HG02973 (cell line): ENCODE data around the gene FOXS1.
"Not testable (repeated sequence)": the region's sequence is repeated elsewhere in the genome, so short reads cannot be mapped to it uniquely, and the experiment has no call there.

Experiments
- ATAC-seq: cut with Tn5 transposase; IDR thresholded peaks from one replicate; pipeline ENCODE4 v1.9.1; 2021; ENCODE audit warnings: moderate library complexity; ENCODE audit not compliant: unreplicated experiment

FOXS1 gene

DNA sequence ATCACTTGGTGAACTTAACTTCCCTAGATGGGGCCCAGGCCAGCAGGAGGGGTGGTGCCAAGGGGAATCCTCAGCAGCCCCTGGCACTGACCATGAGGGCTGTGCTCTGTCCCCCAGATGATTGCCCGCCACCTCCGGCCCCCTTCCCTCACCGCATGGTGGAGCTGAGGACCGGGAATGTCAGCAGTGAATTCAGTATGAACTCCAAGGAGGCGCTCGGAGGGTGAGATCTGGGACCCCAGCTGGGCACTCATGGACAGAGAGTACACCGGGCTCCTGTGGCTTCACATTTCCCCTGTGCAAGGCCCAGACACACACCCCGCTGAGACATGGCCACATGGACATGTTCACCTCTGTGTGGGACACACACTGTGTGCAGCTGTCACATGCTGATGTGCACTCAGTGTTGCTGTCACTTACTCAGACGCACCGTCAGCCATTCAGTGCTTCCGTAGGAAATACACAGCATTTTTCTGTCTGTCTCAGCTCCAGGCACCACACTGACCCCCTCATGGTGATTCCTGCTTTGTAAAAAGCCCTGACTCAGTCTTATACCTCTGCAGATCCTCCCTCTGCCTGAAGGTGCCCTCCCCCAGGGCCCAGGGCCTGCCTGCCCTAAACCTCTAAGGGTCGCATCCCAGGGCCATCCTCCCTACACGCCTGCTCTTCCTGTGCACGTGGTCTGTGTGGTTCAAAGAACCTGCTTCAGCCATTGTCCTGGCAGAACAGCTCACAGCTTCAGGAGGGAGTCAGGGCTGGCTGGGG is 21.9 kb downstream of the FOXS1 start:
- ATAC-seq = no peak

DNA sequence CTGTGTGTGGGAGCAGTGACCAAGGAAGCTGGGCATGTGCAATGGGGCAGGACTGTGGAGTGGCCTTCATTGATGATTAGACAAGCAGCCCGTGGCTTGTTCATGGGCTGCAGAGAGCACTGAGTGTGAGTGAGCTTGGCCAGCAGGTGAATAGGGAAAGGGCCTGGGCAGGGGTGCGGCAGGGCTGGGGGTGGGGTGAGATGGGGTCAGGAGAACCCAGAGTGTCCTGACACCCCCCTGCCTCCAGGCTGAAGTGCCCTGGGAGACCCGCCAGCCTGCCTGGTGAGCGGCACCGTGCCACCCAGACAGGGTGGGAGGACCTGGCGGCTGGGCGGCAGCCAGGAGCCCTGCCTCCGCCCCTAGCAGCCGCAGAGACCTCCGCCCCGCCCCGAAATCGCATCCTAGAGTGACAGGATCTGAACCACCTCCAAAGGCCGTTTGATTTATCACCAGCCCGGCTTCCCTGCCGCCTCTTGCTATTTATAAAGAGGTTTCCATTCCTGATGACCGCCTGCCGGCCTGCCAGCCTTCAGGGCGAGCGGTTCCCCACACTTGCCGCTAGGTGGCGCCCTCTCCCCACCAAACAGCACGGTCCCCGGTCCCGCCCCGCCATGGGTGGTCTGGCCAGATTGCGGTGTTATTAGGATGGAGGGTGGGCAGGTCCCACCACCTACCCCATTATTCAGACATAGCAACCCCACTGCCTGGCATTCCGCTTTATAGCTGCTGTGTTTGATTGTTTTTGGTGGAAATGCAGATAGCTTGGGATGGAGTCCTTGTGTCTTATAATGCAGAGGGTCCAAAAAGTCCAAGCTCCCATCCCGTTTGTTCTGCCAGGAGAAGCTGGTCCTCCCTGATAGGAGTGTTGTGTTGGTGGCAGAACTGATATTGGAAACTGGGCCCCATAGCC is 22.7 kb downstream of the FOXS1 start:
- ATAC-seq = peak; percentile 65

DNA sequence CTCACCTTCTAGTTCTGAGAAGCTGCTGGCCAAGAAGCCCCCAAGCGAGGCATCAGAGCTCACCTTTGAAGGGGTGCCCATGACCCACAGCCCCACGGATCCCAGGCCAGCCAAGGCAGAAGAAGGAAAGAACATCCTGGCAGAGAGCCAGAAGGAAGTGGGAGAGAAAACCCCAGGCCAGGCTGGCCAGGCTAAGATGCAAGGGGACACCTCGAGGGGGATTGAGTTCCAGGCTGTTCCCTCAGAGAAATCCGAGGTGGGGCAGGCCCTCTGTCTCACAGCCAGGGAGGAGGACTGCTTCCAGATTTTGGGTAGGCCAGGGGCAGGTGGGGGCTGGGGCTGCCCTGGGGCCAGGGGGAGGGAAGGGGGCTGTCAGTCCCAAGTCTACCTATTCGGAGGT is 24.0 kb downstream of the FOXS1 start:
- no peak for ATAC-seq

DNA sequence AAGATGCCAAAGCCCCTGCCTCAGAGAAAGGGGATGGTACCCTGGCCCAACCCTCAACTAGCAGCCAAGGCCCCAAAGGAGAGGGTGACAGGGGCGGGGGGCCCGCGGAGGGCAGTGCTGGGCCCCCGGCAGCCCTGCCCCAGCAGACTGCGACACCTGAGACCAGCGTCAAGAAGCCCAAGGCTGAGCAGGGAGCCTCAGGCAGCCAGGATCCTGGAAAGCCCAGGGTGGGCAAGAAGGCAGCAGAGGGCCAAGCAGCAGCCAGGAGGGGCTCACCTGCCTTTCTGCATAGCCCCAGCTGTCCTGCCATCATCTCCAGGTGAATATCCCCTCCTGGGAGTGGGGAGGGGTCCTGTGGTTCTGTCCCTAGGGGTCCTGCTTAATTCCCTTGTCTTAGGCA is 25.2 kb downstream of the FOXS1 start:
- ATAC-seq = no peak

DNA sequence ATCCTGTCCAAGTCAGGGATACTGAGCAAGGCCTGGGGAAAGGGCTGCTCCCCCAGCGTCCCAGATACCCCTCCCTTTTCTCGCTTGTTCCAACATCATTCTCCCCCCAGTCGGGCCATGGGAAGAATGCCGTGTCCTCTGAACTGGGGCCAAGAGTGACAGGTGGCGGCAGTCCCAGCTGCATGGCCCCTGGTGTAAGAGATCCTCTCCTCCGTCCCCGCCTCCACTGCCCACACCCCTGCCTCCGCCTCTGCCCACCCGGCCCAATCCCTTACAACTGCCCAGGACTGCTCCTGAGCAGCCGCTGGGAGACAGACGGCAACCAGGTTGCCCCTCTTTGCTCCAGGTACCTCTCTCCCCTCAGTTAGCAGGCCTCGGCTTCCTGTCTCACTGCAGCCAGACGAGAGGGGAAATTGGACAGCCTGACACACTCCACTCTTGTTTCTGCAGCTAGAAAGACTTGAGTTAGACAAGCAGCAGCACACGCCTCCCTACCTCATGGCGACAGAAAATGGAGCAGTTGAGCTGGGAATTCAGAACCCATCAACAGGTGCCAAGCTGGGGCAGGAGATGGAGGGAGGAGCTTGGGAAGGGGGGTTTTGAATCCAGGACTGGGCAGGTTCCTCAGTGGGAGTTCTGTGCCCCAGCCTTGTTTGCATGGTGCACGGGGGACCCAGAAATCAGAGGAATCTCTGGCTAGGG is 26.2 kb downstream of the FOXS1 start, which contains the start of gene MYLK2:
Gene MYLK2, plus strand, starts transcription at position 274 of the 702 bp plus-strand sequence. Its CDS starts 225 bp downstream, at position 499.
- no peak for ATAC-seq

DNA sequence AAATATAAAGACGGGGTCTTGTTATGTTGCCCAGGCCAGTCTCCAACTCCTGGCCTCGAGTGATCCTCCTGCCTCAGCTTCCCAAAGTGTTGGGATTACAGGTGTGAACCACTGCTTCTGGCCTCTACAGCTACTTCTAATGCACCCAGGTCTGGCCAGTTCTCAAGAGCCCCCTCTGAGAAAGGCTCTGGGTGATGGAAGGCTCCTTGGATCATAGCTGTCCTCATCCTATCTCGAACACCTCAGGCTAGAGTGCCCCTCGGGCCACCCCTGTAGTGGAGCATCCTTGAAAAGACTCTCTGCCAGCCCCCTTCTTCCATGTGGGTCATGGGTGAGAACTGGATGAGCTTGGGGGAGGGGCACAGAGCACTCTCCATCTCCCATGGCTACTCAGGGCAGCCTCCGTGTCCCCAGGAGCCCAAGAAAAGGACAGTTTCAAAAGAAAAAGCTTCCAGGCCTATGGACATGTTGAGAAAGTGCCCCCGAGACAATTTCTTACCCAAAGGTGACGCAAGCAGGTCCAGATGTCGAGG is 27.0 kb downstream of the FOXS1 start:
- ATAC-seq = no peak

DNA sequence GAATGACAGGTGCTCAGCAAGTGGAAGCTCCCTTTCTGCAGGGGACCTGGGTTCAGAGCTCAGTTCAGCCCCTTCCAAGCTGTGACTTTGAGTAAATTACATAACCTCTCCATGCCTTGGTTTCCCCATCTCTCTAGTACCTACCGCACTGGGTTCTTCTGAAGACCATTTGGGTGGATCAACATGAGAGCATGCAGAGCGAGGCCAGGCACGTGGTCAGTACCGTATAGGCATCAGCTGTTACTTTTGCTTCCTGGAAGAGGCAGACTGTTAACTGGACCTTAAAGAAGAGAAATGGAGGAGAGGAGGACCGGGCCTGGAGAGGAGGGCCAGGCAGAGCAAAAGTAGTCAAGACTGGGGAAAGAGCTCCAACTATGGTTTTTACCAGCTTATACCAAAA is 27.9 kb downstream of the FOXS1 start:
- no peak for ATAC-seq

DNA sequence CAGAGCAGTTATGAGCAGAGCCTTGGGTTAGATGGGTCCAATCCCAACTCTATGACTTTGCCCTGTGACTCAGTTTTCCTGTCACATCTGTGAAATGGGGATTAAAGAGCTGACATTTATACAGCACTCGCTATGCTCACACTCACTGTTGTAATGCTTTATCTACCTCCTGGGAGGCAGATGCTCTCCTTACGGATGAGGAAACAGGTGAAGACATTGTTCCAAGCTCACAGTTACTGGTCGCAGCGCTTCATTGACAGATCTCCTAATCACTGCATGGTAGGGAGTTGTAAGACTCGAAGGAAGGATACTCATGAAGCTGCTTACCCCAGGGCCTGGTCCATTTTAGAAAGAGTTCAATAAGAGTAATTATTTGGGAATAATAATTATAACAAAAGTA is 29.2 kb downstream of the FOXS1 start:
- ATAC-seq = no peak

DNA sequence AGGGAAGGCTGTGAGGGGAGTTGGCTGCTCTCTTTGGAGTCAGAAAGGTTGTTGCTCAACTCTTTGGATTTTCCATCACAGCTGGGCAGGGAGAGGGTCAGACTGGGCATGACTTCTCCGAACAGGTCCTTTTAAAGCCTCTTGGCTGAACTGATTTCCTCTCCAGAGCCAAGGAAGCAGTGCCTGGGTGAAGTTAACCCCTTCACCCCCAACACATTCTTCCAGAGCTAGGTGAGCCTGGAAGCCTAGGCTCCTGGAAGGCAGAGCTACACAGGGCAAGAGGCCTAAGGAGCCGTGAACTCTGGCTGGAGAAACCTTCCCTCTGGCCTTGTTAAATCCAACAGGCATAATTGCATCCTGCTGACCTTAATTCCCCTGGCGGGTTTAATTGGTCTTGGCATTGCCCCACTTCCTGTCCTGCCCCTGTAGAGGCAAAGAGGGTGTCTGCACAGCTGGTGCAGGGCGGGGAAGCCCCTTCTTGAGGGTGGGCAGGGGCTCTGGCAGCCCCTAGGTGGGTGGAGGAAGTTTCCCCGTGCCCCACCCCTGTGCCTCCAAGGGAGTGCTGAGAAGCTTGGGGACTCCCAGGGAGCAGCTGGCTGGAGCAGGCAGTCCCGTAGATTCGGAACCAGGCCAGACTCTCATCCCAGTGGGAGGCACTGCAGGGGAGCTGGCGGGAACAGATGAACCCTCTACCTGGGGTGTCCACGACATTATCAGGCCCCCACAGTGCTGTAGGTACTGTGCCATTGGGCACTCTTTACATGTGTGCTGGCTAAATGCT is 29.8 kb downstream of the FOXS1 start:
- ATAC-seq = no peak

DNA sequence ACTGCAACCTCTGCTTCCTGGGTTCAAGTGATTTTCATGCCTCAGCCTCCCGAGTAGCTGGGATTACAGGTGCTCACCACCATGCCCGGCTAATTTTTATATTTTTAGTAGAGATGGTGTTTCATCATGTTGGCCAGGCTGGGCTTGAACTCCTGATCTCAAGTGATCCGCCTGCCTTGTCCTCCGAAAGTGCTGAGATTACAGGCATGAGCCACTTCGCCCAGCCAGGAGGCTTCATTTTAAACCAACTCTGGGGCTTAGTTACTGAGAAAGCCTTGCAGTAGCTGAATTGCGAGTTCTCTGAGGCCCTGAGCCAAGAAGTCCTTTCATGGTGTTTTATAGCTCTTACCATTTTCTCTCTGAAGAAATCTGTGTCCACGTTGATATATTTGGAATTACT is 31.3 kb downstream of the FOXS1 start:
- ATAC-seq = not testable (repeated sequence)

DNA sequence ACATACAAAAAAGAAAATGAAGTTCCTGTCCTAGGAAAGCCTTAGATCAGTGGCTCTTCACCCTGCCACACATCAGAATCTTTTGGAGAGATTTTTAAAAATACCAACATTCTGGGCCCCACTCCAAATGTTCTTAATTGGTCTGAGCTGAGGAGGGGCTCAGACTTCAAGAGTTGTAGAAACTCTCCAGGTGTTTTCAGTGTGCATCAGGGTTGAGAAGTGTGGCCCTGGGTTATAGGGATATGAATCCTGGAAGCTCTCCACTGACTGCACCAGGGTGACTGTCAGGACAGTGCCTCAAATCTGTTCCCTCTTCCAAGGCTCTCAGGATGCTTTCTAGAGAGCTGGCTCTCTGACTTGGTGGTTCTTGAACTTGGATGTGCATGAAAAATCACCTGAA is 31.8 kb downstream of the FOXS1 start:
- no peak for ATAC-seq

DNA sequence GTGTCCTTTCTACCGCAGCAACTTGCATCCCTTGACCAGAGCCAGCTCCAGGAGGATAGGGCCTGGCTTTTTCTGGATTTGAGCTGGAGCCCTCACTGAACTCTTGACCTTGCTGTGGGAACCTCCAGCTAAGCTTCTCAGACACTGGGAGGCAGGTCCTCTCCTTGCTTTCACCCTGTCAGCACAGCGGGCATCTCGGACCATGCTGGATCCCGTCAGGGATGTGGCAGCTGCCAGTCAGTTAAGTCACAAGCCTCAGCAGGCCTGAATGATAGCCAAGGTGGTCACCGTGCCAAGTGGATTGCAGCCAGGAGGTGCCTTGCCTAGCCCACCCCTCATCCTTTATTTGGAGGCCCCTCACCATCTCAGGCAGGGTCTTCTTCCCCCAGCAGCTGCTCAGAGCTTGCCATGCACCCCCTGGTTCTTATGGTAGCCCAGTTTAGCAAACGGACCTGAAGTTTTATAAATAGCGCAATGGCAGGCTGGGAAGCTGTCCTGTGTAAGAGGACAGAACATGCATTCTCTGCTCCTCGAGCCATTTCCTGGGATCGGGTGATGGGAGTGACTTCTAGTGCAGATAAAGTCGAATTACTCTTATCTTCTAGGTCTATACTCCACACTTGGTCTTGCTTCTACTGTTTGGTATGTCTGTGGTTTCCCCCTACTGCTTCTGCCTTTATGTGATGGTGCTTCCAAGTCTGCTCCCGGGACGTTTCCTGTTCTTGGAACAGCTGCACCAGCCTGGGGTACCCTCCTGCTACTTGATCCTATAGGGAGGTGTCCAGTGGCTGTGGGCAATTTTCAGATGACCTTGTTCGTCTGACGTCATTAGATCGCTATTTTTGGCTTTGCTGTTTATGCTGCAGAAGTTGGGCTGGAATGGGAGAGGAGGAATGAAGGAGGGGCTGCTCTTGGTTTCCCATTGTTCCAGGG is 33.3 kb downstream of the FOXS1 start:
- no peak for ATAC-seq

DNA sequence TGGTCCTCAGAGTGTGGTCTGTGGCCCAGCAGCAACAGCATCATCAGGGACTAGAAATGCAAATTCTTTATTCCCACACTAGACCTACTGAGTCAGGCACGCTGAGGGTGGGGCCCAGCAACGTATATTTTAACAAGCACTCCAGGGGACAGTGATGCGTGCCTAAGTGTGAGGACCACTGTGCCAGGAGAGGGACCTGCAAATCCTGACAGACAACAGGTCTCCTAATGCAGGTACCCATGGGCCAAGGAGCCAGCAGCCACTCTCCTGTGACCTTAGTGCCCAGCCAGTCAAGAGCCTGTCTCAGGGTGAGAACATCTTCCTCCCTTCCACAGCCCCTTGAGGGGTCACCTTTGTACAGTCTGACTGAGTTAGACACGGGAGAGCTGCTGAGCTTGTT is 34.2 kb downstream of the FOXS1 start:
- no peak for ATAC-seq

DNA sequence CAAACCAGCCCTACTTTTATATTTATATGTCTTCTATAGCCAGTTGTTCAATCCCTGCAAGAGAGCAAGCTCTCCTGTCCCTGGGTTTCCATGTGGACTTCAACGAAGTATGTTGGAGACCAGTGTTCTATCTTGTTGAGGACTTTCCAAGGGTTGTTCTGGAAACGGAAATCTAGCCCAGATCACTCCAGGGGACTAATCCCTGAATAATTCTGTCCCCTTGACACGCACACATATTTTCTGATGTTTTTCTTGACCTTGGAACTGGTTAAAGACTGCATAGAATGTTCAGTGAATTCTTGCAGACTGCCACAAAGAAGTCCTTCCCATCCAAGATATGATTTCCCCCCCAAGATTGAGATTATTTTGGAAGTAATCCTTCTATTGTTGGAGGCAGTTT is 35.7 kb downstream of the FOXS1 start:
- ATAC-seq = no peak

DNA sequence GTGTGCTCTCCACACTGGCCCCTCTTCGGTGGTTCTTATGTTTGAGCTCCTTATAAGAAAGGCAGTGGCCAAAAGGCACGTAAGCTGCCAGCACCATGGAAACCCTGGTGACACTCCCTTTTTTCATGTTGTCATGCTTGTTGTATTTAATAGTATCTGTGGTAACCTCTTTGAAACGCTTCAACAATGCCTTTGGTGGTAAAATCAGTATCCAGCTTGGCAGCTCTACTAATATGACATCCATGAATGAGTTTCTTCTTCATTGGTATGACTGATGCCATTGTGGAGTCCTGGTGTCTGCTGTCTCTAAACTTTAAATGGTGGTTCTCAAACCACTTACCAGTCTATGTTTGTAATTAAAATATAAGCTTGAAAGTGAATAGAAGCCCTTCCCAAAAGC is 36.9 kb downstream of the FOXS1 start:
- ATAC-seq = no peak

DNA sequence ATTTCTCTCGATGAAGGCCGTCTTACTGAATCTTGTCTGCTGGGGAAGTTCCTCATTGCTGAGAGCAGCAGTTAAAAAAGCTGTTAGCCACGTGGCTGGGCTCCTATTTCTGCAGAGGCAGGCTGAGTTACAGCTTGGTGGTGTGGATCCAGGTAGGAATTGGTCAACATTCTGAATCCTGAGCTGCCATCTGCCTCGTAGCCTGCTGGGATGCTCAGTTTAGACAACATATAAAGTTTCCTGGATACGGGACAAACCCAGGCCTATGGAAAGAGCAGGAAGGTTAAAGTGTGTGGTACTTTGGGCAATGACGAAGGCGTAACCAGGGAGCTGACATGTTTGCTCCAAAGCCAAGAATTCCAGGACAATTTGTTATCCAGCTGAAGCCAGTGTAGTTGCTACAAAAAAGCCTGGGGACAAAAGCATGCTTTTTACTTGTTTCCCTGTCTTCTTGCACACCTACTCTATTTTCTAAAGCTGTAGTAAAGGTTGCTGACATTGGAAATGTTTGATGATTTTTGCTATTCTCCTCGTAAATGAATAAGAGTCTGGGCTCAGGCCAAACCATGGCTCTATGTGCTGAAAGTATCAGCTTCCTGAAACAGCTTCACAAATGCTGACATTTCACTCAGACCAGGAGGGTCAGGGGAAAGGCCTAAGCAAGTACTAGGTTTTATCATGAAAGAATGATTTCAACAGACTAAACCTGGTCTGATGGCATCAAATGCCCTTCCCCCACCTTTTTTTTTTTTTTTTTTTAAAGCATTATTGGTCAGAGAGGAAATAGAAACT is 38.6 kb downstream of the FOXS1 start:
- ATAC-seq = no peak

DNA sequence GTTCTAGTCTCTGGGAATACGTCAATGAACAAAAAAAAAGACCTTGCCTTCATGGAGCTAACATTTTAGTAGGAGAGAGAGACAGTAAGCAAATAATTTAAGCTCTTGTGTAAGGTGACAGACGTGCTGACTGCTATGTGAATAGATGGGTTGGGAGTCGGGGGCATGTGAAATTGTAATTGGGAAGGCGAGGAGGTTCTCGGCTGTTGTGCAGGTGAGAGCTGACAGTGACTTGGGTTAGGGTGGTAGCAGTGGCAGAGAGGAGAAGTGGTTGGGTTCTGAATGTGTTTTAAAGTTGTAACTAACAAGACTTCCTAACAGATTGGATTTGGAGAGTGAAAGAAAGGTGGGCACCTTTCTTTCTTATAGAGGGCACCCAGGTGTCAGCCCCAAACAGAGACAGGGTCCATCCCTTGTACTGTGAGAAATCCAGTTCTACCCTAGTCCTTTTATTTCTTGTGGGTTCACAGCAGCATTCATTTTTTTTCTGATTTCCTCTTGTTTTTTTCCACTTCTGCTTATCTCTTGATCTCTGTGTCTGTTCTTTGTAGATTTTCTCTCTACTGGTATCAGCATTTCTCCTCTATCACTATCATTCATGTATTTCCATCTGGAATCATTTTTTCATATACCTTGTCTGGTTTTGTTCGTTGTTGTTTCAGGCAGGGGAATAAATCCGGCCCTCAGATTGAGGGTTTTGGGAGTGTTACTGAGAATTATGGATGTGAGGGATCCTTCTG is 41.7 kb downstream of the FOXS1 start:
- ATAC-seq = no peak

DNA sequence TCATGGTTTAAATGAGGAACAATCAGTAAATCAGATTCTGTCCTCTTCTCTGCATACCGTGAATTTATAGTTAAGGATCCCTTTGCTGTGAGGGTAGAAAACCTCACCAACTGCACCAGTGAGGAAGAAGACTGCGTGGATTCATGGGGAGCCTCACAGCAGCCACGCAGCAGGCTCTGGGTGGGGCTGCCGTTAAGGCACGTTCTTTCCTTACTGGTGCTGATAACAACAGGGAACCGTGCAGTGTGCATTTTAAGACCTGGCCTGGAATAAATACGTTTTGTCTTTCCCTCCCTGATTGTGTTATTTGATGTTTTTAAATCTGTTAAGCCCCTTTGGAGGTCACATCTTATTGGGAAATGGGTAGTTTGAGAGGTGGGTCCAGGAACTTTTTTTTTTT is 43.9 kb downstream of the FOXS1 start:
- no peak for ATAC-seq
